GM19351 (cell line): ENCODE measurements around the gene ARHGAP40.

Experiments used
- ATAC-seq: cut with Tn5 transposase; IDR thresholded peaks from one replicate; pipeline ENCODE4 v1.9.1; 2021; ENCODE audit warnings: mild to moderate bottlenecking, moderate library complexity; ENCODE audit not compliant: unreplicated experiment

ARHGAP40 gene

DNA sequence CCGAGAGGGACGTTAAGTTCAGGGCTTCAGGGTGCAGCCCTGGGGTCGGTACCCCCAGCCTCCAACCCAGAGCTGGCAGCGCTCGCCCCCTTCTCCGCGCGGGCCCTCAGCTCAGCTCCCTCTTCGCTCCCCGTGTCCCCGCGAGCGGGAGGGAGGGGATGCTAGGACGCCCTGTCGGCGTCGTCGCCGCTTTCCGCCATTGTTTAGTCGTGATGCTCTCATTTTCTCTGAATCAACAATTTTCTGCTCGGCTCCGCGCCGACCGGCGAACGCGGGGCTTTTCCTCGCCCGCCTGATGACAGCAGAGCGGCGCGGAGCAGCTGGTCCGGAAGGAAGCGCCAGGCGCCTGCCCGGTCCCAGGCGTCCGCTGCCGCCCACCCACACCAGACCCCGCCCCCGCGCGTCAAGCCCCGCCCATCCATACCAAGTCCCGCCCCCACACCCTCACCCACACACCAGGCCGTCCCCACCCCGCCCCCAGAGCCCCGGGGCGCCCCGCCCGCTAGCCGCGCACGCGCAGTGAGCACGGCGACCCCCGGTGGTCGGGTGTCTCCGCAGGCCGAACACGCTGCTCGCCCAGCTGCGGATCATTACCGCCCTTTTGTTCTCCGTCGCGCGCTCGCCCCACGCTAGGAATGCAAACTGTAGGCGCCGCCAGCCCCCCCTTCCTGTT, 72.6 kb downstream of the ARHGAP40 start:
- ATAC-seq, result peak; percentile 81

DNA sequence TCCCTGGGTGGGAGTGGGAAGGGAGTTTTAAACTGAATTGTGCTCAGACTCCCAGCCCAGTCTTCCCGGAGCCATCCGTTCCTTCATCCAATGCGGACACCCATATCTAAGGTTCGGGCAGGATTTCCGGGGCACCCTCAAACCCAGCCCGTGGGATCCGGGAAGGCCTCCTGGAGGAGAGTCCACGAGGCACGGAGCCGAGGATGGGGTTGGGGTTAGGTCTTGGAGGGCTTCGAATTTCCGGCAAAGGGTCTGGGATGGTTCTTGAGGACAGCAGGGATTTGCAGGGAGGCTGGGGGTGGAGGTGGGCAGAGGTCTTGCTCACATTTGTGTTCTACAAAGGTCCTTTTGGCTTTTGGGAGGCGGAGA, 73.1 kb downstream of the ARHGAP40 start:
- ATAC-seq, result no peak

DNA sequence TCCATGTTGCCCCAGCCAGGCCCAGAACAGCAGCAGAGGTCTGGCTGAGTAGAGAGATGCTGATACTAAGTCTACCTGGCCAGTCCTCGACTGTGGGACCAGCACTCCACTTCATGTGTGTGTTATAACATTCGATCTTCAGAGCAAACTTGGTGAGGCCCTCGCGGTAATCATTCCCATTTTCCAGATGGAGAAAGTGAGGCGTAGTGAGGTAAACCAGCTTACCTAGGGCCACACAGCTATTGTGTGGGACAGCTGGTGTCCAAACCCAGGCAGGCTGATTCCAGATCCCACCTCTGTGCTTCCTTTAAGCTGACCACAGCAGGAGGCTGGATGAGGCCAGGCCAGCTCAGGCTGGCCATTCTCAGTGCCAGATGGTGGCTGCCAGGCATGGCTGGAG, 75.0 kb downstream of the ARHGAP40 start:
- no peak for ATAC-seq

DNA sequence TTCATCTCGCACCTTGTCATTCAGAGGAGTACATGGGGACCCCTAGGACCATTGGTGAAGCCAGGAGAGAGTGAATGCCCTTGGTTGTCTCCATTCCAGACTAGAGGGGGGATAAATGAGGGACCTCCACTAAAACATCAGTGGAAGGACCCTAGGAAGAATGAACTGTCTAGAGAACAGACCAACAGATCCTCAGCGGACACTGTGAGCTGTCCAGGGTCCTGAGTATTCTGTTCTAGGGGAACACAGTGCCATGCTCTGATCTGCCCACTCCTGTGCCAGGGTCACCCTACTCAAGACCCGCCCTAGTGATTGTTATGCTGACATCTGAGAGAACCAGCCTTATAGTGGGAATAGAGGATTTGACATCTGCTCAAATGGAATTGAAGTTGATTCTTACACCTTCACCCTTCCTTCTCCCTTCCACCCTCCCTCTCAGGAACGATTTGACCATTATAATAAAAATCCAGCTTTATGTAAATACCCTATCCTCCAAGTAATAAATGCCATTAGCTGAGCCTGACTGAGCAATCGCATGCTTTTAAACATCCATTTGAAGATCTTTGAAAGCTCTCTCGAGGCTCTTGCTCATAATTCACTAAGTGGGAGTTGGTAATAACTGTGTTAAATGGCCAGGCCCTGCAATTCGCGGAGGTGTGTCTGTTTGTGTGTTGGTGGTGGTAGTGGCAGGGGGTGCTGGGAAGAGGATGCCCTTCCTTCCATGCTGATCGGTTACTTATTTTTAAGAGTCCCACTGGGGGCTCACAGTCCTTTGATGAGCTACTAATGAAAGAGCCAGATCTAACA, 79.1 kb downstream of the ARHGAP40 start:
- no peak for ATAC-seq

DNA sequence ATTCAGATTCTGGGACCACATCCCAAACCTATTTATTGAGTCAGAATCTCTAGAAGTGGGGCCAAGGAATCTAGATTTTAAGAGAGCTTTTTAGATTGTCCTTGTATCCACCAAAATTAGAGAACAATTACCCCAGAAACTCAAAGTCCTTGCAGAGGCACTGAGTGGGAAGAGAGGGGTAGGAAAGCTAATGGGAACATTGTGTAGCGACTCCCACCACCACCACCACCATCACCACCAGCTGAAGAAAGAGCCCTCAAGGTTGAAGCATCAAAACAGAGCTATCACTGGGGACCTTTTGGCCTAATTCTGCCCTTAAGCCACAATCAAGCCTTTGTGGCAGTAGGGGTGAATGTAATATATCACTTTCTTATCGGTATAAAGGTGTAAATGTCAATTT, 83.7 kb downstream of the ARHGAP40 start:
- ATAC-seq, result no peak

DNA sequence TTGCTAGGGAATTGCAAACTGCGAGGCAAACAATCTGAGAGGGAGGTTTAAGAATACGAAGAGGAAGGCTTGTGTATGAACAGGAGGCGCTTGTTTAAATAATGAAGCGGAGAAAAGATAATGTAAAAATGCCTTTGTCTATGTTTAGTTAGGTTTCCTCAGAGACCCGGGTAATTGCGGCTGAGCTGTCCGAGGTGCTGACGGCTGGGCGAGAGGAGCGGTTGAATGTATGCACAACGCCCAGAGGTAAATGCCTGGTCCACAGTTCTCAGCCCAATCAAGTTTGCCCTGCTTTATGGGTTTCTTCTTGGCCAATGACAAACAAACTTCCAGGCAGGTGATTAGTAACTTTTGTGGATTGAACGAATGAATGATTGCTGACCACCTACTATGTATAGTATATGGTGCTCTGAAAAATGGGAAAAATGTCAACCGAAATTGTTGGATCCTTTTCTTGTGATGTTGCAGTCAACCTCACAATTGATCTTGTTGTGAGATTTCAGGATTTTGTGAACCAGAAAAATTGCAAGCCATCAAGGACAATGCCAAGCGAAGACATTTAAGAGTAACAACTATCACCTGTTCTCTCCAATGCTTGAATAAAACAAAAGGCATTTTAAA, 84.4 kb downstream of the ARHGAP40 start:
- no peak for ATAC-seq

DNA sequence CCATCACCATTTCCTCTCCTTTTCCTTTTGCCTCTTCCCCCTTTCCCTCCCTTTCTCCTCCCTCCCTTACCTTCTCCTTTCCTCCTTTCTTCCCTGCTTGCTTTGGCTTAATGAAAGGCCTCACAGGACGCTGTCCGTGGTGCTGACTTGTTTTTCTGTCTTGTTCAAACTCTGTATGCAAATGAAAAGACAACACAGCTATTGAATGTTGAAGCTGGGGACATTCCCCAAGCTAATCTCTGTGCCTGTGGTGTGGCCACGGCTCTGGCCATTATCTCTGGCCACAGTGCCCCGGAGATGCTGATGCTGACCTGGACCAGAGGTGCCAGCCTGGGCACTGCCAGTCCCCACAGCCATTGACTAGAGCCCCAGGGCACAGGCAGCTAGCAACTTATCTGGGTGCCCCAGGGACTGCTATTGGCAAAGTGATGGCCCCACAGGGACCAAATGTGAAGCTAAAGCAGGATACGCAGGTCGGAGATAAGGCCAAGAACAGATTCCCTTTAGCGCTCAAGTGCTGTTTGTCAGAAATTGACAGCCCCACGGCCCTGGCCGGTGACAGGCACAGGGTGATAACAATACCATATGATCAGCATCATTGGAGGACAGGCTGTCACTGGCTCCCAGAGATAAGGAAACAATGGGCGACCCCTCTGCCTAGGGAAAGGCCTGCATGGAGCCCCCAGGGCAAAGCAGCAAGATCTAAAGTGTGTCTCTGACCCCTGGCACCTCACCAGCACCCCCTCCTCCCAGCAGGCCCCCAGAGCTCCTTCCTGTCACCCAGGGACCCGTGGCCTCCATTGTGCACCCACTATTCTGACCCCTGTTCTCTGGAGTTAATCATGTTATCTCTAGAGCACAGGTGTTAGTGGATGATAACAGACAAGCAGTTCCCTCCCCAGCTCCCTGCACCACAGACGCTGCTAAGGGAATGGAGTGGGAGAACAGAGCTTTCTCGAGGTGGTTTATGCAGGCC, 91.1 kb downstream of the ARHGAP40 start:
- ATAC-seq, result no peak

DNA sequence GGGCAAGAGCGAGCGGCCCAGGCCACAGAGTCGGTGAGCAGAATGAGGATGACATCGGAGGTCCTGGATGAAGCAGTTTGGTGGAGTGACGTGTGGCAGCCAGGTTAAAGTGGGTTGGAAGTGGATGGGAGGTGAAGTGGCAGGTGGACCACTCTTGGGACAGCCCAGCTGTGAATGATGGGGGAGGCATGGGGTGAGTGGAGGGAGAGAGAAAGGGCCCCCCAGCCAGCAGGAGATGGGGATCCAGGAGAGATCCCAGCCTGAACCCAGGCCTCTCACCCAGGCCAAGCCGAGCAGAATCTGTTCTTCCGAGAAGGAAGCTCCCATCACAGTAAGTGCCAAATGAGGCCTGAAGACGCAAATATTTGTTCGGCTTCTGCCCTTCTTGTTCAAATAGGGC, 95.7 kb downstream of the ARHGAP40 start:
- ATAC-seq, result no peak

DNA sequence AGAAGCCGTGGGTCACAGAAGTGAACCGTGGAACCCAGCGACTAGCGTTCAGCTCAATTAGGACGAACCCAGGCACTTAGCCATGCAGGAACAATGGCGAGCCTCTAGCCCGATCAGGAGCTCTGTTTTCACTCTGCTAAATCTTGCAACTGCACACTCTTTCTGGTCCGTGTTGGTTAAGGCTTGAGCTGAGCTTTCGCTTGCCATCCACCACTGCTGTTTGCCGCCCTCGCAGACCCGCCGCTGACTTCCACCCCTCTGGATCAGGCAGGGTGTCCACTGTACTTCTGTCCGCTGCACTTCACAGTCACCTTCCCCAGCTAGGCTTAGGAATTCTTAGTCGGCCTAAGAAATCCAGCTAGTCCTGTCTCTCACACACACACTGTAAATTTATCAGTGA, 96.9 kb downstream of the ARHGAP40 start:
- ATAC-seq, result no peak

DNA sequence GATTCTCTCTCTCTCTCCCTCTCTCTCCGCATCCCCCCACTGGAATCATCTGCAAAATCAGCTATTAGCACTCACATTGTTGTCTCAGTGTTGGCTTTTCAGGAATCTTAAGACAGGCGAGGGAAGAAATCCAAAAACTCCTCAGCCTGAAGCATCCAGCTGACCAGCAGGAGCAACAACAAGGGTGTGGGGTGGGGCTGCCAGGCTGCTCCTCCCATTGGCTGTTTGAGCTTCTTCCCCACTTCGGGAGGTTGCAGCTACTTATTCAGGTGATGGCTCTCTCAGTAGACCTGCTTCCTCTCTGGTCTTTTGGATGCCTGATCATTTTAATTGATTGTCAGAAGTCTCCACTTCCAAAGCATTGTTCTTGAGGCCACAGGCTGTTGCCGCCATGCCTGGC, 98.5 kb downstream of the ARHGAP40 start:
- no peak for ATAC-seq
